ENCODE results near the gene BRAP. TPM values are rescaled to one million over a fixed set of nuclear protein-coding genes. Genes with fewer than 3 reads are reported as not detected.
"Not testable (repeated sequence)": the region's sequence is repeated elsewhere in the genome, so short reads cannot be mapped to it uniquely, and the experiment has no call there.

The BRAP gene
- total RNA-seq, 2 donors from 2014 or later: 17.9 to 37.3 TPM

DNA sequence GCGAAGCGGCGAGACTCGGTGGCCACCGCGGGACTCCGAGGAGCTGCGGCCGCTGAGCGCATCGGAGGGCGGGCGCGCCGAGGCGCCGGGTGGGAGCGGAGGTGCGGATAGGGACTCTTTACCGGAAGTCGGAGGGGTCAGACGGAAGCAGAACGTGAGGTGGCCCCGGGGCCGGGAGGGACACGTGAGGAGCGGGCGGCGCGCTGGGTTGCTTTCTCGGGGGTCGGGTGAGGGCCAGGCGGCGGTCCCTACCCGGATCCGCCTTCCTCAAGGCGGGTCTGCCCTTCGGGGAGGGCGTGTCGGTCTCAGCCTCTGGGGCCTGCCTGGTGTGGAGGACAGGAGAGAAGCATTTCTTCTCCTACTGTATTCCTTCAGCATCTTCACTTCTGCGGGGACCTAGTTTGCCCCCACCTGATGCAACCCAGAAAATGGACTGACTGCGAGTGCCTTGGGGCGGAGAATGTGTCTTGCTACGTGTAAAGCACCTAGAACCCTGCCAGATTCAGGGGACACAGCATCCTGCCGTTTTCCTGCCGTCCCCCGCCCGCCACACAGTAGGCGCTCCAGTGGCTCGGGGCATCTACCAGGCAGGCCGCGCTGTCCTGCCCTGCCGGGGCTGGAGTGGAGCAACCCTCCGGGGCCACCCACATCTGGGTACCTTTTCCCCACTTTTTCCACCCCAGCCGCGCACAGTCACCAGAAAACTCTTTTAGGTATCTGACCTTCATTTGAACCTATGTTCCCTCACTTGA, 86.1 kb downstream of the BRAP start:
- DNase-seq (ENCODE audit: low spot score): peak; percentile 81
- Histone ChIP-seq H3K36me3 (no peaks in the 10 kb centered on the region), H3K9me3 (no peaks in the 10 kb centered on the region), H3K4me1 (replicated peaks) (no peaks in the 10 kb centered on the region), H3K27ac (peak overlapping the region; percentile 92 to 98), H3K4me3 (peak overlapping the region; percentile 91 to 97), H3K27me3 (replicated peaks; ENCODE audit: insufficient read depth) (no peaks in the 10 kb centered on the region)
- TF ChIP-seq, protein P1, sequence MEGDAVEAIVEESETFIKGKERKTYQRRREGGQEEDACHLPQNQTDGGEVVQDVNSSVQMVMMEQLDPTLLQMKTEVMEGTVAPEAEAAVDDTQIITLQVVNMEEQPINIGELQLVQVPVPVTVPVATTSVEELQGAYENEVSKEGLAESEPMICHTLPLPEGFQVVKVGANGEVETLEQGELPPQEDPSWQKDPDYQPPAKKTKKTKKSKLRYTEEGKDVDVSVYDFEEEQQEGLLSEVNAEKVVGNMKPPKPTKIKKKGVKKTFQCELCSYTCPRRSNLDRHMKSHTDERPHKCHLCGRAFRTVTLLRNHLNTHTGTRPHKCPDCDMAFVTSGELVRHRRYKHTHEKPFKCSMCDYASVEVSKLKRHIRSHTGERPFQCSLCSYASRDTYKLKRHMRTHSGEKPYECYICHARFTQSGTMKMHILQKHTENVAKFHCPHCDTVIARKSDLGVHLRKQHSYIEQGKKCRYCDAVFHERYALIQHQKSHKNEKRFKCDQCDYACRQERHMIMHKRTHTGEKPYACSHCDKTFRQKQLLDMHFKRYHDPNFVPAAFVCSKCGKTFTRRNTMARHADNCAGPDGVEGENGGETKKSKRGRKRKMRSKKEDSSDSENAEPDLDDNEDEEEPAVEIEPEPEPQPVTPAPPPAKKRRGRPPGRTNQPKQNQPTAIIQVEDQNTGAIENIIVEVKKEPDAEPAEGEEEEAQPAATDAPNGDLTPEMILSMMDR (IDR thresholded peaks at IDR 0.05): no peak
- peak; percentile 56 for TF ChIP-seq POLR2AphosphoS5 (IDR thresholded peaks at IDR 0.05)
- peak; percentile 55 for TF ChIP-seq POLR2A (IDR thresholded peaks at IDR 0.05)
- intact Hi-C loops (cut with DNase I): loop anchor here (5.0 kb wide), 1 partner anchor 43 kb away; no protein-coding TSS in a partner anchor
- WGBS: under 1% methylated on average over 49 of the region's 56 CpGs

GRCh38 chr12:111598637-111599452, 86.9 kb downstream of the BRAP start, which contains the start of gene ATXN2:
Gene ATXN2, minus strand, starts transcription at chr12:111599315. Its CDS starts 281 bp downstream, at chr12:111599034.
- no peaks in the 10 kb centered on the region for H3K9me3 ChIP-seq
- no peaks in the 10 kb centered on the region for H3K36me3 ChIP-seq
- H3K4me1 ChIP-seq (replicated peaks): no peaks in the 10 kb centered on the region
- H3K4me3 ChIP-seq: peak within 1 kb of the TSS; percentile 91 to 97
- H3K27me3 ChIP-seq (replicated peaks; ENCODE audit: insufficient read depth): no peaks in the 10 kb centered on the region
- 1% methylated on average over 38 of the region's 119 CpGs for WGBS
- TF ChIP-seq, protein P1 (IDR thresholded peaks at IDR 0.05): no peak
- peak; percentile 55 for DNase-seq (ENCODE audit: low spot score)
- intact Hi-C loops (cut with DNase I): loop anchor here (5.0 kb wide), 1 partner anchor 43 kb away; no protein-coding TSS in a partner anchor
- peak within 1 kb of the TSS; percentile 92 to 98 for H3K27ac ChIP-seq

- Histone ChIP-seq H3K4me3 (peak overlapping the region; percentile 91 to 97), H3K4me1 (replicated peaks) (no peaks in the 10 kb centered on the region), H3K36me3 (no peaks in the 10 kb centered on the region), H3K27ac (peak overlapping the region; percentile 92 to 98), H3K27me3 (replicated peaks; ENCODE audit: insufficient read depth) (no peaks in the 10 kb centered on the region), H3K9me3 (no peaks in the 10 kb centered on the region)
- under 1% methylated on average over 53 of the region's 67 CpGs for WGBS
- intact Hi-C loops (cut with DNase I): loop anchor here (5.0 kb wide), 1 partner anchor 44 kb away; no protein-coding TSS in a partner anchor
- peak; percentile 30 for DNase-seq (ENCODE audit: low spot score)
- TF ChIP-seq, protein P1 (IDR thresholded peaks at IDR 0.05): no peak
- peak; percentile 5 for TF ChIP-seq POLR2A (IDR thresholded peaks at IDR 0.05)
- TF ChIP-seq POLR2AphosphoS5 (IDR thresholded peaks at IDR 0.05): peak; percentile 4
These were observed 87.7 kb downstream of the BRAP start for GRCh38 chr12:111597831-111598636.

GRCh38 chr12:111596985-111597830, 88.5 kb downstream of the BRAP start:
- Histone ChIP-seq H3K27ac (peak overlapping the region; percentile 92 to 98), H3K4me3 (peak overlapping the region; percentile 91 to 97), H3K9me3 (no peaks in the 10 kb centered on the region), H3K27me3 (replicated peaks; ENCODE audit: insufficient read depth) (no peaks in the 10 kb centered on the region), H3K36me3 (no peaks in the 10 kb centered on the region), H3K4me1 (replicated peaks) (no peaks in the 10 kb centered on the region)
- intact Hi-C loops (cut with DNase I): loop anchor here (5.0 kb wide), 1 partner anchor 45 kb away; no protein-coding TSS in a partner anchor
- 3% methylated on average over 33 of the region's 33 CpGs for WGBS
- TF ChIP-seq POLR2AphosphoS5 (IDR thresholded peaks at IDR 0.05): no peak
- TF ChIP-seq, protein P1 (IDR thresholded peaks at IDR 0.05): no peak
- TF ChIP-seq POLR2A (IDR thresholded peaks at IDR 0.05): peak; percentile 8
- DNase-seq (ENCODE audit: low spot score): peak; percentile 53

DNA sequence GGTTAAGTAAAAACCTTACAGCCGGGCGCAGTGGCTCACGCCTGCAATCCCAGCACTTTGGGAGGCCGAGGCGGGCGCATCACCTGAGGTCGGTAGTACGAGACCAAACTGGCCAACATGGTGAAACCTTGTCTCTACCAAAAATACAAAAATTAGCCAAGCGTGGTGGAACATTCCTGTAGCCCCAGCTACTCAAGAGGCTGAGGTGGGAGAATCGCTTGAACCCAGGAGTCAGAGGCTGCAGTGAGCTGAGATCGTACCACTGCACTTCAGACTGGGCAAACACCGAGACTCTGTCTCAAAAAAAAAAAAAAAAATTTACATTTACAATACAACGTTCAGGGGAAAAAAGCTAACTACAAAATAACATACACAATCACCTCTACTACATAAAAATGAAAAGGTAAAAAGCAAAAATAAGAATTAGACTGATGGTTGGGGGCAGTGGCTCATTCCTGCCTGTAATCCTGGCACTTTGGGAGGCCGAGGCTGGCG, 90.4 kb downstream of the BRAP start:
- H3K4me1 ChIP-seq (replicated peaks); DNase-seq (ENCODE audit: low spot score); H3K4me3 ChIP-seq; H3K27me3 ChIP-seq (replicated peaks; ENCODE audit: insufficient read depth); H3K9me3 ChIP-seq; H3K36me3 ChIP-seq; H3K27ac ChIP-seq: not testable (repeated sequence)
- 74% methylated on average over 15 of the region's 15 CpGs for WGBS
- intact Hi-C loops (cut with DNase I): loop anchor here (5.0 kb wide), 1 partner anchor 47 kb away; no protein-coding TSS in a partner anchor

Measured in prostate gland (tissue), 2 donors.